Activated CD4-positive, alpha-beta T cell treated with anti-CD3 and anti-CD28 coated beads, Interleukin-2, amount 50 U/mL, for 1 hour (primary cell): ENCODE data around the gene FRMPD3.

ENCODE experiments used
- DNase-seq: peaks from one replicate; pipeline ENCODE4 v3.0.0-alpha.2; 2020

Gene FRMPD3

DNA sequence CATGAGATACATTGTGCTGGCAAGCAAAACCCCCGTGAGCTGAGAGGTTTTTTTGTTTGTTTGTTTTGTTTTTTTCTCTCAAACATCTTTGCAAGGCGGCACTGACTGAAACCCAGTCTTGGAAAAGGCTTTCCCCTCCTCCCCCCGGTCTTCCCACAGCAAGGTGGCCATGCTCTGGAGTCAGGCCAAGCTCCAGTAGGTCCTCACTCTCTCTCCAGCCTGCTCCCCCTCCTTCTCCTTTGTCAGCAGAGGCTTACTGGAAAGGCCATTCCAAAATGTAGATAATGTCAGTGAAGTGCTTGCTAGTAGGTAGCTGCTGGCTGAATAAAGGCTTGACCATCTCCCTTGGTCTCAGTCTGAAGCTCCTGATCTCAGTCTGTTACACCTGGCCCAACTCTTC lies 32.6 kb downstream of the FRMPD3 start:
- no peak for DNase-seq

DNA sequence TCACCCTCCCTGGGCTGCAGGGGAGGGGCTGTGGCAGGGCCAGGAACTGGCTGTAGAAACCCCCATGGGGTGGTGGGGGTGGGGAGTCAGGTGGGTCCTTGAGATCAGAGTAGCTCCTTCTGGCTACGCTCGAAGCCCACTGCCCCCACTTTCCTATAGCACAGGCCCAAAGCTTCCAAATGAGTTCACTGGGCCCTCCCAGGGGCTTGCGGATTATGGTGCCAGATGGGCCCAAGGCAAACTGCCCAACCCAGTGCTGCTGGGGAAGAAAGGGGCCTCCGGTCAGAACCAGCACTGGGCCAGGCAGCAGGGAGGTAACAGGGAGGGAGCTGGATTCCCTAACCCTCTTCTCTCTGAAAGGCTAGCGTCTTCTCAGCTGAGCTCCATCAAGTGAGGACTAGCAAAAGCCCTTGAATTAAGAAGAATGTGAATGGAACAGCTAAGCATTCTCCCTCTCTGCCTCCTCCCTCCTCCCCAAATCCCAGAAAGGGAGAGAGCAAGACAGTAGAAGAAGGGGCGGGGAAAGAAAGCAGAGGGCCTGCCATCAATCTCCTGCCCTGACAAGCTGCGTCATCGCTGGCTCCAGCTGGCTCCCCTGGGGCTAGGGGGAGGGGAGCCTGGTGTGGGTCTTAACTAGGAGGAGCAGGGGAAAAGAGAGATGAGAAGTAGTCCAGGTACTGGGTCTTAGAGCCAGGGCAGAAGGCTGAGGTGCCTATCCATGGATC lies 34.7 kb downstream of the FRMPD3 start:
- DNase-seq = no peak

DNA sequence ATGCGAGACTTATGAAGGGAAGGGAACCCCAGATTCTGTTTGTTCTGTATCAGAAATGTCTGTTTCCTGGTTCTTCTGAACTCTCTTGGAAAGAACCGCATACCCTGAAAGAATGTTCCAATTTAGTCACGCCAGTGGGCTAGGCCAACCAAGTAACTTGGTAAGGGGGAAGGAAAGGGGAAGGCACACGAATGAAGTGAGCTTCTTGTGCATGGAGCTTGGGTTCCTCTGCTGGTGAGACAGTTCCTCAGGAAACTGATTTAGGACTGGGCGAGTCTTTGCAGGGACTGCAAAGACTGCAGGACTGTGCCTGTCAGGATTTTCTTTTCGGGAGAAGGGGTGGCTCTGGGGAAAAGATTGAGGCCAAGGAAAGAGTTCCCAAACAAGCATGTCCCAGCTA lies 35.6 kb downstream of the FRMPD3 start:
- no peak for DNase-seq

DNA sequence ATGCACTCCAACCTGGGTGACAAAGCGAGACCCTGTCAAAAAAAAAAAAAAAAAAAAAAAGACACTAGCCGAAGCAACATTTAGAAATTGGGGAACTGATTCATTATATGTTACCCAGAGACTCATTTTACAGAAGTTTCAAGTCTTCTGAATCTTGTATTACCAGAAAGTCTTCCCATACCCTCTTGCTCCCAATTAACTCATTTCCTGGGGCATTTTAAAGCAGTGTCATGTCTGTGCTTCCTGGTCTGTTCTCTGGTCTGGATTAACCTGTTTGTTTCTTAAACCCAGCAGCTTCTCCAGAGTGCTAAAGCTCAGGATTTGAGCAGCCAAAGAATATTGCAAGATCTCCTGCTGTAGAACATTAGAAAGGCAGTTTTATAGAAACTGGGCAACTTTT lies 43.7 kb downstream of the FRMPD3 start:
- DNase-seq = no peak

DNA sequence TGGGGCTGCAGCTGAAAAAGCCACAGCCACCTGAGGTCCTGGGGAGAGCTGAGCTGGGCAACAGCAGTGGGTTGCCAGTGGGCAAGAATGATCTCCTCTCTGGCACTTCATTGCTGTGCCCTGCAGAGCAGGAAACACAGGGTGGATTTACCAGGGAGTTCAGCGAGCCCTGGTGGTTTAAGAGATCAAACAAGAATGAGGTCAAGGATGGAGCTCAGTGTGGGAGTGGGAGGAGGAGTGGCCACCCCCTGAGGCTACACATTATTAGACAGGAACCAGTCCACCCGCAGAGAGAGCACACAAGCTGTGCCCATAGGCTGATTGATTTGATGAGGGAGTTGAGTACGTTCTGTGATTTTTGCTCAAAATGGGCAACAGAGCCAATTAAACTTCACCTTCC lies 47.3 kb downstream of the FRMPD3 start:
- DNase-seq = no peak
